DMS153 treated with DMSO at 0.1 percent for 48 hours (cell line): ENCODE data around the gene PNPLA7.

ENCODE experiments used
- DNase-seq: peaks from one replicate; lab custom pipeline; 2025; ENCODE audit not compliant: unreplicated experiment; lab: John Stamatoyannopoulos, UW

PNPLA7 gene

GRCh38 chr9:137497921-137498719, 52.1 kb downstream of the PNPLA7 start:
- DNase-seq: no peak

- DNase-seq: no peak
Observed at GRCh38 chr9:137496601-137497375, 53.4 kb downstream of the PNPLA7 start.

- no peak for DNase-seq
Observed at GRCh38 chr9:137494550-137495351, 55.5 kb downstream of the PNPLA7 start.

DNA sequence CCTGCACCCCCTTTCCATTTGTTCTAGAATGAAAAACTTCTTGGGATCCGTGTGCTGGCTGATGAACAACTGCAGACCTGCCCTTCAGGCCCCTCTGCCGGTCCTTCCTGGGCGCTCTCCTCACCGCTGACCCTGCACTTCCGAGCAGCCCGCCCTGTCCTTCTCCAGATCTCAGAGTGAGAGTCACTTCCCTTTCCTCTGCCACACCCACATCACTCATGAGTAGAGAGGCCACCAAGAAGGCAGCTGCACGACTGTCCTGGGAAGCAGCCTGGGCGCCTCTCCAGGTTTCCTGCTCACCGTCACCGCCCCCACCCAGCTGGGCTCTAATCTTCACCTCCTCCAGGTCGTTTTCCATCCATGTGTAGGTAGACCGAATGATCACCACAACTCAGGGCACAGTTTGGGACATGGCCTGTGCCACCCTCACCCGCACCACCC, 56.1 kb downstream of the PNPLA7 start:
- DNase-seq: no peak

DNA sequence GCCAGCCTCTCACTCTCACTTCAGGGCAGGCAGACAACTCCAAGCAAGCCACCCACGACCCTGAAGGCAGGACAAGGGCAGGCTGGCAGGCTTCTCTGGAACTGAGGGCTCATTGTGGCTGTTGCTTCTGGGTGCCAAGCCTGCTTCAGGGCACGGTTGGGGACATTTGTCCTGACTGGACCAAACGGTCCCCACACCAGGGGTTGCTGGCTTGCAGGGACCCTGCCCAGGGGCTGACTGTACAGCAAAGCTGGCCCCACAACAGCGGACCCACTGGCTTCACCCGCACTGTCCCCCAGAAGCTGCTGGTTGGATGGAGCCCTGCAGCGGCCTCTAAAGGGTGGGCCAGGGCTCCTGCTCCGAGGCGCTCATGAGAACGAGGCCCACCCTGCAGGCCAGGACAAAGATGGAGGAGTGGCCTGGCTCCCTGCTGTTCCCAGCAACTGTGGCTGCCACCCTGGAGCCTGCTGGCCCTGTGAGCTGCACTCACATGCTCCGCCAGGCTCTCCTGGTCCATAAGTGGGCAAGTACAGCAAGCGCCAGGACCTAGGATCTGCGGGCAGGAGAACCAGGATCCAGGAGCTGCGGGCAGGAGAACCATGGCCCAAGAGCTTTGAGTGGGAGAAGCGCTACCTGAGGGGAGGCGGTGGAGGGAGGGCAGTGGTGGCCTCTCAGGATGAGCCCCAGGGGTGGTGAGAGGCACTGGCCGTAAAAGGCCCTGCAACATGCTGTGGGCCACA, 56.7 kb downstream of the PNPLA7 start:
- DNase-seq: no peak

GRCh38 chr9:137492464-137493363, 57.5 kb downstream of the PNPLA7 start:
- no peak for DNase-seq

GRCh38 chr9:137491735-137492432, 58.3 kb downstream of the PNPLA7 start:
- DNase-seq: no peak

DNA sequence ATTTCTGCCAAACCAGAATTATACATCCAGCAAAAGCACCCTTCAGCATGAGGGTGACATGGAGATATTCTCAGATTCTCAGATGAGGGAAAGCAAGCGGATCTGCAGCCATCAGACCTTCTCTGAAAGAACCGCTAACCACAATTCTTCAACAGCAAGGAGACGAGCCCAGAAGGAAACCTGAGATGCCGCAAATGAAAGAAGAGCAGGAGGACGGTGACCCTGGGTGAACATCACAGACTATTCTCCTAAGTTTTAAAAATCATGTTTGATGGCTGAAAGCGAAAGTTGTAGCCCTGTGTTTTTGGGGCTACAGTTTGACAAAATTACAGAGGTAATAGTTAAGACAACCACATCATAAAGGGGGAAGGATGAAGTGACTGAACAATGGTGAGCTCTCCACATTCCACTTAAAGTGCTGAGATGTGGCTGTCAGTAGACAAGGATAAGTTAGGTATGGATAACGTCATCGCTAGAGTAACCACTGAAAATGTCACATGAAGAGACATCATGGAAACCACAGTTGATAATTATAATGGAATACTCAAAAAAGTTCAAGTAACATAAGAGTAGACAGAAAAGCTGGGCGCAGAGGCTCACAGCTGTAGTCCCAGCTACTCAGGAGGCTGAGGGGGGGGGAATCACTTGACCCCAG, 59.5 kb downstream of the PNPLA7 start:
- no peak for DNase-seq

DNA sequence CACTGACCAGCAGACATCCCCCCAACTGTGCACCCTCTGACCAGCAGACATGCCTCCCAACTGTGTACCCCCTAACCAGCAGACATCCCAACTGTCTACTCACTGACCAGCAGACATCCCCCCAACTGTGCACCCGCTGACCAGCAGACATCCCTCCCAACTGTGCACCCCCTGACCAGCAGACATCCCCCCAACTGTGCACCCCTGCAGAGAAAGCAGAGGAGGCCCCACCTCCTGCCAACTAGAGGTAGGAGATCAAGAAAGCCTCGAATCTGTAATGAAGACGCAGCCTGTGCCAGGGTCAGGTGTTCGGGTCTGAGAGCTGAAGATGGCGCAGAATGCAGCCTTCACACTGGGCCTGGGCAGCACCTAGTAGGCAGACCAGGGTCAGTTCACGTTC, 61.3 kb downstream of the PNPLA7 start:
- no peak for DNase-seq

GRCh38 chr9:137488327-137488653, 61.9 kb downstream of the PNPLA7 start:
- peak; percentile 52 for DNase-seq

- DNase-seq: peak; percentile 55
Observed at GRCh38 chr9:137487454-137488326, 62.5 kb downstream of the PNPLA7 start.

DNA sequence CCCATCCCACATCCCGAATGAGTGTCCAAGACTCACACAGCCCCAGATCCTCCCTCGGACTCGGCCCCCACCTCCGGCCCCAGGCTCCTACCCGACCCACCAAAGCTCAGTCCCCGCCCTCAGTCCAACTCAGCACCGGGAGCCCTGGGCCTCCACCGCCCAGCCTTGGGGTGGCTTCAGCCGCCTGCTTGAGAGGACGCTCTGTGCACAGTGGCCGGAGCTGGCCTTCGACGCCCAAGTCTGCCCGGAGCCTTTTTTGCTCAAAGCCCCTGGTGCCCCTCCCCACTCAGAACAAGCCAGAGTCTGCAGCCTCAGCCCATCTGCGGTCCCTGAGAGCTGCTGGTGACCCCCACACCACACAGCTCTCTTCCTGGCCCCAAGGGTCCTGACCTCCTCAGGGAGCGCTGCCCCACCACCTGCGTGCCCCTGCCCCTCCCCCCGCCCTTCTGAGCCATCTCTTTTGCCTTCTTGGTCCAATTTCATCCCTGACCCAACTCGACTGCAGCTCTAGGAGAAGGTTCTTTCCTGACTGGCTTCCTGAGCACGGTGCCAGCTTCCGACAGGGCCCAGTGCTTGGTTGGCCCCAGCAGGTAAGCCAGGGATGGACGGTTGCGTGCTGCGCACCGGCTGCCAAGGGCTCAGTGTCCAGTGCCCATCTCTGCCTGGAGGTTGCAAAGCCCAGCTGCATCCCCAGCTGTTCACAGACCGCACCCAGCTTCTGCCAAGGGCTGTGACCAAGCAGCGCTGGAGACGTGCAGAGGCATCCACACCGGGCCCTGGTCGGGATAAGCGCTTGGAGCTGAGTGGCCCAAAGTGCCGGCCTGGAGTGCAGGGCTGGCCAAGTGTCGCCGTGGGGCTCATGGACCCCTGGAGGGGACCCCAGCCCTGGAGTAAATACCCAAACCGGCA, 63.4 kb downstream of the PNPLA7 start:
- DNase-seq: no peak

GRCh38 chr9:137486141-137486490, 64.1 kb downstream of the PNPLA7 start:
- DNase-seq: no peak

DNA sequence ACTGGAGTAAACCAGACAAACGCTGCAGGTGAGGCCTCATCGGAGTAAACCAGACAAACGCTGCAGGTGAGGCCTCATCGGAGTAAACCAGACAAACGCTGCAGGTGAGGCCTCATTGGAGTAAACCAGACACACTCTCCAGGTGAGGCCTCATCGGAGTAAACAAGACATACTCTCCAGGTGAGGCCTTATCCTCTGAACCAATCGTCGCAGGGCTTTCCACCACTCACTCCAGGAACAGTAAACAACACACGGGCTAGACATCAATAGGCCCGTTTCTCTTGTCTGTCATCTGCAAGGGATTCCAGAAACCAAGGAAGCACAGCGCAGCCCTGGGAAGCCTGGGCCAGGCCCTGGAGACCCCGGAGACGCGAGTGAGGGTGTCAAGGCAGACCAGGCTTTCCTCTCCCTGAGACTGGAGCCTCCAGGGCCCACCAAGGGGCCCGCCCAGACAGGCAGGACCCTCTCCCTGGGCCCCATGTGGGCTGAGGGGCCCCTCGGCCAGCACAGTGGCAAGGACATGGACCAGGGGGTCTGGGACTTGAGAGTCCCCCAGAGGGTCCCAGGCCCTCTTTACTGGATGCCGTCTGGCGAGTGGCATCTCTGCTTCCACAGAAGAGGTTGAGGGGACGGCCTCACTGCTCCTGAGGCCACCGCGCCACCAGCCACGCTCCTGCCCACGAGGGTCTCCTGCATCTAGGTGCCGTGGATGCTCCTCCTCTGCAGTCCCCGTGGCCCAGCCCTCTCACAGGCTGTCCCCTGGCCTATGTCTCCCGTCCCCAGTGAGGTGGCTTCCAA, 64.7 kb downstream of the PNPLA7 start:
- peak; percentile 8 for DNase-seq

GRCh38 chr9:137484551-137485315, 65.5 kb downstream of the PNPLA7 start:
- no peak for DNase-seq
